NB4 (cell line): Measurements from ENCODE around the gene SAG.

Source experiments
- MYC ChIP-seq: IDR thresholded peaks from 2 replicates; pipeline ENCODE4 v1.6.1; 2011; ENCODE audit warnings: low read depth, low read length
- POLR2A ChIP-seq: IDR thresholded peaks from 2 replicates; pipeline ENCODE4 v1.6.1; 2011; ENCODE audit warnings: mild to moderate bottlenecking; ENCODE audit not compliant: insufficient read length; ENCODE audit errors: extremely low read depth
- TF ChIP-seq, protein P1 (sequence below): IDR thresholded peaks from one replicate; pipeline ENCODE4 v1.5.1; 2012; ENCODE audit warnings: low read depth, low read length
- TF ChIP-seq, protein P2 (sequence below): IDR thresholded peaks from 2 replicates; pipeline ENCODE4 v1.6.1; 2011; ENCODE audit warnings: low read depth, low read length

DNA sequence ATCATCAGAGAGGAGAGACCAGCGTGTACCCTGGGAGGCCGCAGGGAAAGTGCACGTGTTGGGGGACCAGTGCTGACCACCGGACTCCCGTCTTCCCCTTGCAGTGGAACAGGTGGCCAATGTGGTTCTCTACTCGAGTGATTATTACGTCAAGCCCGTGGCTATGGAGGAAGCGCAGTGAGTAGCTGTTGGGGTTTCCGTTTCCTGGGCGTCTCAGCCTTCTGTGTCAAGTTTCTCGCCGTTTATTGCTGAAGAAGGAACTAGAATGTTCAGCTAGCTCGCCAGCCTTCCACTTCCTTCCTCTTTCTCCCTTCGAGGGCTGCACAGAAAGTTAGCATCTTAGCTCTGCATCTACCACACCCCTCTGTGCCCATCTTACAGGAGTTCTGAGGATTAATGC is 23.9 kb downstream of the SAG start:
- peak; percentile 23 for TF ChIP-seq POLR2A
- TF ChIP-seq, protein P1, sequence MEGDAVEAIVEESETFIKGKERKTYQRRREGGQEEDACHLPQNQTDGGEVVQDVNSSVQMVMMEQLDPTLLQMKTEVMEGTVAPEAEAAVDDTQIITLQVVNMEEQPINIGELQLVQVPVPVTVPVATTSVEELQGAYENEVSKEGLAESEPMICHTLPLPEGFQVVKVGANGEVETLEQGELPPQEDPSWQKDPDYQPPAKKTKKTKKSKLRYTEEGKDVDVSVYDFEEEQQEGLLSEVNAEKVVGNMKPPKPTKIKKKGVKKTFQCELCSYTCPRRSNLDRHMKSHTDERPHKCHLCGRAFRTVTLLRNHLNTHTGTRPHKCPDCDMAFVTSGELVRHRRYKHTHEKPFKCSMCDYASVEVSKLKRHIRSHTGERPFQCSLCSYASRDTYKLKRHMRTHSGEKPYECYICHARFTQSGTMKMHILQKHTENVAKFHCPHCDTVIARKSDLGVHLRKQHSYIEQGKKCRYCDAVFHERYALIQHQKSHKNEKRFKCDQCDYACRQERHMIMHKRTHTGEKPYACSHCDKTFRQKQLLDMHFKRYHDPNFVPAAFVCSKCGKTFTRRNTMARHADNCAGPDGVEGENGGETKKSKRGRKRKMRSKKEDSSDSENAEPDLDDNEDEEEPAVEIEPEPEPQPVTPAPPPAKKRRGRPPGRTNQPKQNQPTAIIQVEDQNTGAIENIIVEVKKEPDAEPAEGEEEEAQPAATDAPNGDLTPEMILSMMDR = no peak
- TF ChIP-seq, protein P2, sequence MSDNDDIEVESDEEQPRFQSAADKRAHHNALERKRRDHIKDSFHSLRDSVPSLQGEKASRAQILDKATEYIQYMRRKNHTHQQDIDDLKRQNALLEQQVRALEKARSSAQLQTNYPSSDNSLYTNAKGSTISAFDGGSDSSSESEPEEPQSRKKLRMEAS = peak; percentile 92
- peak; percentile 91 for TF ChIP-seq MYC
